CD4-positive, alpha-beta T cell (primary cell): ENCODE data around the gene JPT2. TPM values are rescaled to one million over a fixed set of nuclear protein-coding genes. Genes with fewer than 3 reads are reported as not detected.
"Not testable (repeated sequence)": the region's sequence is repeated elsewhere in the genome, so short reads cannot be mapped to it uniquely, and the experiment has no call there.

Experiments
- ATAC-seq: fragments of 200-7000 bp; cut with Tn5 transposase; one replicate; pipeline ENCODE4 v1.10.0; 2022; ENCODE audit warnings: mild to moderate bottlenecking; ENCODE audit not compliant: poor library complexity
- CTCF ChIA-PET: fragments of 350-600 bp; sonication (Branson Sonifier 250); formaldehyde crosslinking; loops from one replicate; lab custom pipeline; 2021; ENCODE audit warnings: antibody characterized with exemption, inconsistent platforms; lab: Charles Lee
- POLR2A ChIA-PET: fragments of 350-600 bp; sonication (Branson Sonifier 250); formaldehyde crosslinking; loops from one replicate; lab custom pipeline; 2021; ENCODE audit warnings: antibody characterized with exemption, inconsistent platforms; lab: Charles Lee
- DNase-seq, 14 experiments: peaks; one replicate each; pipeline ENCODE4 v3.0.0-alpha.2; 2013 to 2020; ENCODE audit warnings: mixed read lengths in 2 of 14
- H3K27ac ChIP-seq, 2 donors: one replicate each; pipeline versions ENCODE4 v1.5.1 to v1.7.0; 2013; ENCODE audit warnings: low read length in 2 of 2, low read depth in 1 of 2, mild to moderate bottlenecking in 1 of 2
- H3K27me3 ChIP-seq, 2 experiments: 1 replicate in 1 of 2; 2 replicates in 1 of 2; pipeline versions ENCODE4 v1.6.1 to v1.7.0; 2013; ENCODE audit warnings: low read length in 2 of 2, control low read depth in 1 of 2, mild to moderate bottlenecking in 1 of 2, moderate library complexity in 1 of 2; ENCODE audit not compliant: insufficient read depth in 2 of 2, control insufficient read depth in 1 of 2
- H3K36me3 ChIP-seq: one replicate; pipeline ENCODE4 v1.6.1; 2013; ENCODE audit warnings: low read length, control low read depth; ENCODE audit not compliant: insufficient read depth
- H3K4me1 ChIP-seq: one replicate; pipeline ENCODE4 v1.6.1; 2013; ENCODE audit warnings: low read length, control low read depth; ENCODE audit not compliant: insufficient read depth
- H3K4me3 ChIP-seq: one replicate; pipeline ENCODE4 v1.5.1; 2013; ENCODE audit warnings: mild to moderate bottlenecking, low read length, moderate library complexity
- H3K9me3 ChIP-seq, 2 experiments: 1 replicate in 1 of 2; 2 replicates in 1 of 2; pipeline versions ENCODE4 v1.6.1 to v1.7.0; 2013; ENCODE audit warnings: low read length in 2 of 2, mild to moderate bottlenecking in 2 of 2, control low read depth in 1 of 2, moderate library complexity in 1 of 2; ENCODE audit not compliant: control insufficient read depth in 1 of 2, insufficient read depth in 1 of 2
- H3K27ac Mint-ChIP-seq: one replicate; pipeline ENCODE4 v1.8.0; 2020; ENCODE audit warnings: mixed read lengths
- H3K27me3 Mint-ChIP-seq: one replicate; pipeline ENCODE4 v1.8.0; 2021; ENCODE audit warnings: mixed read lengths
- H3K36me3 Mint-ChIP-seq: one replicate; pipeline ENCODE4 v1.8.0; 2021; ENCODE audit warnings: low read depth, mixed read lengths
- H3K4me1 Mint-ChIP-seq: one replicate; pipeline ENCODE4 v1.8.0; 2021; ENCODE audit warnings: low read depth, mixed read lengths
- H3K4me3 Mint-ChIP-seq: one replicate; pipeline ENCODE4 v1.8.0; 2020; ENCODE audit warnings: mild to moderate bottlenecking, mixed read lengths
- H3K9me3 Mint-ChIP-seq: one replicate; pipeline ENCODE4 v1.8.0; 2020; ENCODE audit warnings: mixed read lengths
- CTCF ChIP-seq: fragments of 200-600 bp; IDR thresholded peaks from one replicate; pipeline ENCODE4 v1.8.0; 2022; ENCODE audit warnings: antibody characterized with exemption, mild to moderate bottlenecking
- intact Hi-C, 2 experiments: fragments of 100-400 bp; cut with DNase I in 1 of 2; cut with micrococcal nuclease in 1 of 2; formaldehyde crosslinking; loops; one replicate each; pipeline versions ENCODE4 v1.15.1 to v1.9.0; 2023 to 2025; cut with DNase I, micrococcal nuclease
- total RNA-seq, 174 experiments: library from RNA in 2 of 174; stranded (reverse) in 2 of 174; gene quantifications; one replicate each; pipeline ENCODE4 v1.2.3 and lab custom pipeline; 2021 to 2026

The JPT2 gene
- total RNA-seq, 2 experiments from 2014 or later: 2.5 to 3.2 TPM

- H3K36me3 Mint-ChIP-seq: peaks cover 29% of the 10 kb centered on the region
- POLR2A ChIA-PET: no interaction called here
- H3K4me1 Mint-ChIP-seq: peaks cover 6% of the 10 kb centered on the region
- intact Hi-C loops: no loop called here
- H3K4me3 ChIP-seq: no peak overlapping the region
- ATAC-seq: no peak
- H3K9me3 Mint-ChIP-seq: no peaks in the 10 kb centered on the region
- TF ChIP-seq CTCF: no peak
- no peak overlapping the region for H3K4me3 Mint-ChIP-seq
- peaks cover 58% of the 10 kb centered on the region for H3K36me3 ChIP-seq
- H3K27ac Mint-ChIP-seq: no peak overlapping the region
- CTCF ChIA-PET: interaction anchor here (1.3 kb wide), 1 partner anchor 26 kb away, joined by 4 read pairs; the partner anchor contains the start of gene MAPK8IP3
- H3K27me3 ChIP-seq: no peaks in the 10 kb centered on the region
- H3K27ac ChIP-seq: no peak overlapping the region
- H3K27me3 Mint-ChIP-seq: no peaks in the 10 kb centered on the region
- DNase-seq: peak in 1 of 14 experiments; percentile 6
- H3K9me3 ChIP-seq: peaks cover 0 to 6% of the 10 kb centered on the region in 2 experiments
- H3K4me1 ChIP-seq: no peaks in the 10 kb centered on the region
These were observed 54.0 kb downstream of the JPT2 start for GRCh38 chr16:1732071-1732470.

GRCh38 chr16:1732551-1732987, 54.5 kb downstream of the JPT2 start:
- DNase-seq, H3K4me1 ChIP-seq, H3K9me3 Mint-ChIP-seq, H3K27me3 Mint-ChIP-seq, H3K27ac ChIP-seq, H3K27me3 ChIP-seq, H3K4me3 ChIP-seq, H3K4me3 Mint-ChIP-seq, H3K27ac Mint-ChIP-seq, H3K4me1 Mint-ChIP-seq, ATAC-seq, H3K9me3 ChIP-seq, intact Hi-C loops: not testable (repeated sequence)
- H3K36me3 Mint-ChIP-seq: peaks cover 24% of the 10 kb centered on the region
- ChIA-PET CTCF (interaction anchor here (1.3 kb wide), 1 partner anchor 27 kb away, joined by 4 read pairs; the partner anchor contains the start of gene MAPK8IP3), POLR2A (interaction anchor here (0.6 to 1.1 kb wide), 2 partner anchors 11 to 190 kb away, joined by 3 read pairs; no protein-coding TSS in a partner anchor)
- H3K36me3 ChIP-seq: peaks cover 53% of the 10 kb centered on the region

GRCh38 chr16:1734123-1734522, 56.0 kb downstream of the JPT2 start:
- Mint-ChIP-seq H3K4me1 (no peaks in the 10 kb centered on the region), H3K4me3 (no peak overlapping the region), H3K36me3 (peaks cover 15% of the 10 kb centered on the region), H3K9me3 (no peaks in the 10 kb centered on the region), H3K27ac (no peak overlapping the region), H3K27me3 (no peaks in the 10 kb centered on the region)
- Histone ChIP-seq H3K9me3 (peaks cover 0 to 9% of the 10 kb centered on the region in 2 experiments), H3K27ac (no peak overlapping the region), H3K36me3 (peaks cover 41% of the 10 kb centered on the region), H3K4me1 (no peaks in the 10 kb centered on the region), H3K4me3 (no peak overlapping the region), H3K27me3 (no peaks in the 10 kb centered on the region)
- intact Hi-C loops: no loop called here
- ChIA-PET POLR2A (no interaction called here), CTCF (no interaction called here)
- ATAC-seq (no peak), DNase-seq (peak in 1 of 14 experiments; percentile 16)
- TF ChIP-seq CTCF: no peak

GRCh38 chr16:1734816-1735215, 56.7 kb downstream of the JPT2 start:
- ChIA-PET POLR2A (no interaction called here), CTCF (no interaction called here)
- Mint-ChIP-seq H3K4me3 (no peak overlapping the region), H3K27me3 (no peaks in the 10 kb centered on the region), H3K27ac (no peak overlapping the region), H3K9me3 (no peaks in the 10 kb centered on the region), H3K36me3 (peaks cover 8% of the 10 kb centered on the region), H3K4me1 (no peaks in the 10 kb centered on the region)
- Histone ChIP-seq H3K27me3 (no peaks in the 10 kb centered on the region), H3K4me1 (no peaks in the 10 kb centered on the region), H3K27ac (no peak overlapping the region), H3K36me3 (peaks cover 34% of the 10 kb centered on the region), H3K9me3 (peaks cover 0 to 16% of the 10 kb centered on the region in 2 experiments), H3K4me3 (no peak overlapping the region)
- intact Hi-C loops: no loop called here
- no peak for TF ChIP-seq CTCF
- peak; percentile 37 for ATAC-seq
- no peak for DNase-seq
